ENCODE data around the gene SLFN12. TPM values are rescaled to one million over a fixed set of nuclear protein-coding genes. Genes with fewer than 3 reads are reported as not detected.
A peak's percentile ranks its signal among the peaks of the same experiment; 100 is the strongest.
"Not testable (repeated sequence)": the region's sequence is repeated elsewhere in the genome, so short reads cannot be mapped to it uniquely, and the experiment has no call there.

The SLFN12 gene
- total RNA-seq, result 11.1 TPM

- DNase-seq, result peak; percentile 98
Measured at GRCh38 chr17:35432176-35433074, at the start of gene SLFN12. Gene SLFN12 (minus strand): TSS chr17:35432500. CDS start chr17:35423028, 9,472 bp downstream.

DNA sequence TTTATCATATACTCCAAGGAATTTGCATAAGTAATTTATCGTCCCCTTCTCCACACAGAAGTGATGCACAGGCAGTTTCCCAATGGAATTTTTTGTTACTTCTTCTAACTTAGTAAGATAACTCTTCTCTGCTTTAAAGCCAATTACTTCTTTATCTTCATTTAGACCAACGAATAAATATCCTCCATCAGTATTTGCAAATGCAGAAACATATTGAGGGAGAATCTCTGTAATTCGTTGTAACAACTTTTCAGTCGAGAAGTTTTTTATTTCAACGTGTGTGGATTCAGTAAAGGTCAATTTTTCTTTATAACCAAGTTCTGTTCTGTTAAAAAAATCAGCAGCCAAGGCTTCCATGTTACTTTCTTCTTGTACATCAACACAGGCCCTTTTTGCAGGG lies 47.0 kb upstream of the SLFN12 start:
- no peak for DNase-seq

DNA sequence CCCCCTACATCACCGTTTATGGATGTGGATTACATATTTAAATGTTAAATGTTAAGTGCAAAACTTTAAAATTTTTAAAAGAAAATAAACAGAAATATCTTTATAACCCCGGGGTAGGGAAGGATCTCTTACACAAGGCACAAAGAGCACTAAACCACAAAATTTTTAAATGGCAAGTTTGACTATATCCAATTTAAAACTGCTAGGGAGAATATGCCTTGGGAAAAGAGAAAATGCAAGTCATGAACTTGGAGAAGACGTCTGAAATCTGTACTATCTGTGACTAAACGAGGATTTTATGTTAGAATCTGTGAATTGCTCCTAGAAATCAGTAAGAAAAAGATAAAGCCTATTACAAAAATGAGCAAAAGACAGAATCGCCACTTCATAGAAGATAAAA lies 44.9 kb upstream of the SLFN12 start:
- DNase-seq, result no peak

- no peak for DNase-seq
Measured at GRCh38 chr17:35476283-35476820, 44.1 kb upstream of the SLFN12 start.

DNA sequence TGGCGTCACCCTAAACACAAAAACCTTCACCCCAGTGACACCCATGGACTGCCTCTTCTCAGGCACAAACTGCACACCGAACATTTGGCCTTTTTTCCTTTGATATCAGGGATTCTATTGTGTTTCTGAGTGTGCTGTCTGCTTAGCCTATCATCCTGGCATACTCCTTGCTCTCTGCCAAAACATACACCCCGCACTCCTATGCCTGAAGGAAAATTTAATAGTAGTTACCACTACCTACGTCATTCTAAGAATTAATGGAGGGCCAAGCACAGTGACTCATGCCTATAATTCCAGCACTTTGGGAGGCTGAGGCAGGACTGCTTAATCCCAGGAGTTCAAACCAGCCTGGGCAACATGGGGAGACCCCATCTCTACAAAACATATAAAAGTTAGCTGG lies 36.2 kb upstream of the SLFN12 start:
- DNase-seq, result no peak

- no peak for DNase-seq
Measured at GRCh38 chr17:35467824-35468223, 35.5 kb upstream of the SLFN12 start.

GRCh38 chr17:35460354-35460851 lies 28.1 kb upstream of the SLFN12 start:
- DNase-seq, result no peak

DNA sequence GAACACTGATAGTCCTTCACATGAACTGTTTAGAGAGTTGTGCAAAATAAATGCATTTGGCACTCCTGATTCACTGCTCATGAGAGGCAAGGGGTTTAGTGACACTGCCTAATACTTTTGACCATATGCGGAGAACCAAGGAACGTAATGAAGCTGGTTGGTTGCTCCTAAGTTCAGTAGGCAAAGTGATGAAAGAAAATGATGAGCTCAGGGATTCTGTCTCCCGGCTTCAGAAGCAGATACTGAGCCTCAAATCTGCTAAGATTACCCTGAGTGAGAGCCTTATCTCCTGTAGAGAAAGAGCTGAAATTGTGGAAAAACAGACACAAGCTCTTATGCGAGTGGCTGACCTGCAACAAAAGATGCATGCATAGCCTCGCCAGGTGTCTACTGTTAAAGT lies 21.7 kb upstream of the SLFN12 start:
- DNase-seq, result not testable (repeated sequence)

DNA sequence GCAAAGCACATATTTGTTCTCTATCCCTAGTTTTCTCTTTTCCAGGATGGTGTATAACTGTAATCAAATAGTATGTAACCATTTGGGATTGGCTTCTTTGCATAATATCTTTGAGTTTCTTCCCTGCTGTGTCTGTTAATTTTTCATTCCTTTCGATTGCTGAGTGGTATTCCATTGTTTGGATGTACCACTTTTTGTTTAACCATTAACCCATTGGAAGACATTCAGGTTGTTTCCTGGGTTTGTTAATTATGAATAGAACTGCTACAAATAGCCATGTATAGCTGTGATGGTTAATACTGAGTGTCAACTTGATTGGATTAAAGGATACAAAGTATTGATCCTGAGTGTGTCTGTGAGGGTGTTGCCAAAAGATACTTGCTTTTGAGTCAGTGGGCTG lies 20.9 kb upstream of the SLFN12 start:
- no peak for DNase-seq

- no peak for DNase-seq
Measured at GRCh38 chr17:35449371-35449931, 17.2 kb upstream of the SLFN12 start.

DNA sequence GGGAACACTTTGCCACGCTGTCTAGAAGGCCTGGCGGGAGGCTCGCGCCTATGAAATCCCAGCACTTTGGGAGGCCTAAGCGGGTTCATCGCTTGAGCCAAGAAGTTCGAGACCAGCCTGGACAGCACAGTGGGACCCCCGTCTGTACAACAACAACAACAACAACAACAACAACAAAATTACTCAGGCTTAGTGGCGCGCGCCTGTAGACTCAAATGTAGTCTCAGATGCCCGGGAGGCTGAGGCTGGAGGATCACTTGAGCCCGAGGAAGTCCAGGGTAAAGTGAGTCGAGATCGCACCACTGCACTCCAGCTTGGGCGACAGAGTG lies 16.6 kb upstream of the SLFN12 start:
- no peak for DNase-seq

GRCh38 chr17:35448214-35448898 lies 16.1 kb upstream of the SLFN12 start, which contains the start of gene SLFN13:
Gene SLFN13 (minus strand): TSS chr17:35448766. CDS start chr17:35445680, 3,086 bp downstream.
- peak; percentile 16 for DNase-seq

- DNase-seq, result peak; percentile 5
Measured at GRCh38 chr17:35447499-35447898, 15.2 kb upstream of the SLFN12 start.

DNA sequence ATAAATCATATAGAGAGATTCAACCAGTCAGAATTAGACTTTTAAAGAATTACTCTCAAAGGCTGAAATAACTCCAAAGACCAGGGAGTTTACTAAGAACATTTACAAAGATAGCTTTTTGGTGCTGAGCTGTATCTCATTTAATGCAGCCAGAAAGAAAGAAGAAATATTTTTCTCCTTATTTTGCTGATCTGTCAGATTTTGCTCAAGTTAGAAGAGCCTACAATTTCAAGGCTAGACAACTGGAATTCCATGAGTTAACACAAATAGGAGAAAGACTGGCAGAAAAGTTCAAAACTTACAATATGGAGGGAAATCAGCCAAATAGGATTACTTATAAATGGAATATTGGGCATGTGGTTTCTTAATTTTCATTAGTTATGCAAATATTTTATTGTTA lies 6.1 kb upstream of the SLFN12 start:
- no peak for DNase-seq

- peak; percentile 94 for DNase-seq
Measured at GRCh38 chr17:35433075-35433894, 985 bp upstream of the SLFN12 start.

DNA sequence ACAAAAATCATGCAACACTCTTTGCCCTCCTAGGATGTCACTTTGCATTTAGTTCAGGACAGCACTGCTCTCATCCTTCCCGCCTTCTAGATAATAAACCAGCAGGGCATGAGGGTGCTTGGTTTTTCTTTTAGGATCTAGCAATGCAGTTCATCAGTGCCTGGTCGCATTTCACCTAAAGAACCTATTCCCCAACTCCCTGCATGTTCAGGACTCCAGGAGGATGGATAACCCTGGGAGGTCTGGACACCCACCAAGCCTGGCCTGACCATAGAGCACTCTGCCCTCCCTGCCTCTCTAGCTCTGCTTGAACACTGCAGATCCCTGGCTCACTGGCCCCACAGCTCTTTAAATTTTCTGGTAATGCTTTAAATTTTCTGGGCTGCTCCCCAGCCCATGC lies 2.6 kb downstream of the SLFN12 start:
- no peak for DNase-seq

DNA sequence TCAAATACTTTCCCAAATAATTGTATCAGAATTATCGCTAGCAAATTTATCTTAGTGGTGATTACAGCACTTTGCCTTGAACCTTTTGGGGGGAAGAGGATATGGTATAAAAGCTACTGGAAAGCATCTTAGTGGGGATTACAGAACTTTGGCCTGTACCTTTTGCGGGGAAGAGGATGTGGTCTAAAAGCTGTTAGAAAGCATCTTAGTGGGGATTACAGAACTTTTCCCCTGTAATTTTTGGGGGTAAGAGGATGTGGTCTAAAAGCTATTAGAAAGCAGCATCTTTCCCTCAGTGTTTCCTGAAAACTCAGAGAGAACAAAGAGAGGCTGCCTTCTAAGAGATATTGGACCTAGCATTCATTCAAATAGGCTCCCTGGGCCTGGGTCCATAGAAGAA lies 4.1 kb downstream of the SLFN12 start:
- no peak for DNase-seq

GRCh38 chr17:35423761-35424160 lies 8.5 kb downstream of the SLFN12 start:
- no peak for DNase-seq

- DNase-seq, result not testable (repeated sequence)
Measured at GRCh38 chr17:35421069-35421468, 11.2 kb downstream of the SLFN12 start.

DNA sequence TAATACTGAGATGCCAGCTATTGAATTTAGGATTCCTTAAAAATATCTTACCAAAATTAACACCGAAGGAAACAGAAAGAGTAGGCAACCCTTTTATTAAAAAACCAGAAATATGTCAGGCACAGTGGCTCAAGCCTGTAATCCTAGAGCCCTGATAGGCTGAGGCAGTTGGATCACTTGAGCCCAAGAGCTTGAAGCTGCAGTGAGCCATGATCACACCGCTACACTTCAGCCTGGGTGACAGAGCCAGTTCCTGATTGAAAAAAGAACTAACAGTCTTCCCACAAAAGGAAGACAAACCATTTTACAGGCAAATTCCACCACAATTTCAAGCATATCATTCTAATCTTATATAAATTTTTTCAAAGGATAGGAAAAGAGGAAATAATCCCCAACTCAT lies 15.6 kb downstream of the SLFN12 start:
- DNase-seq, result no peak

DNA sequence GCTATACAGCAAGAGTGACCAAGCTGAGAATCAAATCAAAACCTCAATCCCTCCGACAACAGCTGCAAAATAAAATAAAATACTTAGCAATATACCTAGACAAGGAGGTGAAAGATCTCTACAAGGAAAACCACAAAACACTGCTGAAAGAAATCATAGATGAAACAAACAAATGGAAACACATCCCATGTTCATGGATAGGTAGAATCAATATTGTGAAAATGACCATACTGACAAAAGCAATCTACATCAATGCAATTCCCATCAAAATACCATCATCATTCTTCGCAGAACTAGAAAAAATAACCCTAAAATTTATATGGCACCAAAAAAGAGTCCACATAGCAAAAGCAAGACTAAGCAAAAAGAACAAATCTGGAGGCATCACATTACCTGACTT lies 17.6 kb downstream of the SLFN12 start:
- DNase-seq, result not testable (repeated sequence)

DNA sequence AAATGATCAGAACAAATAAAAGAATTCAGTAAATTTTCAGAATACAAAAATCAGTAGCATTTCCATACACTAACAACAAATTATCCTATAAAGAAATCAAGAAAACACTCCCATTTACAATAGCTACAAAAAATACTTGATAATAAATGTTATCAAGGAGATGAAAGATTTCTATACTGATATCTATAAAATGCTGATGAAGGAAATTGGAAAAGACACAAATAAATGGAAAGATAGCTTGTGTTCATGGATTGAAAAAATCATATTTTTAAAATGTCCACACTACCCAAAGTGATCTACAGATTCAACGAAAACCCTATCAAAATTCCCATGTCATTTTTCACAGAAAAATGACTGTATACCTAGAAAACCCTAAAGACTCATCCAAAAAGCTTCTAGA lies 18.1 kb downstream of the SLFN12 start:
- no peak for DNase-seq

Measured in skin of body (tissue), 2 donors.